GM12873 (cell line): ENCODE measurements around the gene IL1RAPL1.

Experiments used
- TF ChIP-seq, protein P1 (sequence below): IDR thresholded peaks from 2 replicates; pipeline ENCODE4 v1.5.1; 2012; ENCODE audit warnings: low read depth, mild to moderate bottlenecking, moderate library complexity, low read length, control low read depth; ENCODE audit not compliant: insufficient read depth; ENCODE audit errors: missing control alignments

IL1RAPL1 gene

GRCh38 chrX:29535212-29536162 is 948.2 kb downstream of the IL1RAPL1 start:
- TF ChIP-seq, protein P1, sequence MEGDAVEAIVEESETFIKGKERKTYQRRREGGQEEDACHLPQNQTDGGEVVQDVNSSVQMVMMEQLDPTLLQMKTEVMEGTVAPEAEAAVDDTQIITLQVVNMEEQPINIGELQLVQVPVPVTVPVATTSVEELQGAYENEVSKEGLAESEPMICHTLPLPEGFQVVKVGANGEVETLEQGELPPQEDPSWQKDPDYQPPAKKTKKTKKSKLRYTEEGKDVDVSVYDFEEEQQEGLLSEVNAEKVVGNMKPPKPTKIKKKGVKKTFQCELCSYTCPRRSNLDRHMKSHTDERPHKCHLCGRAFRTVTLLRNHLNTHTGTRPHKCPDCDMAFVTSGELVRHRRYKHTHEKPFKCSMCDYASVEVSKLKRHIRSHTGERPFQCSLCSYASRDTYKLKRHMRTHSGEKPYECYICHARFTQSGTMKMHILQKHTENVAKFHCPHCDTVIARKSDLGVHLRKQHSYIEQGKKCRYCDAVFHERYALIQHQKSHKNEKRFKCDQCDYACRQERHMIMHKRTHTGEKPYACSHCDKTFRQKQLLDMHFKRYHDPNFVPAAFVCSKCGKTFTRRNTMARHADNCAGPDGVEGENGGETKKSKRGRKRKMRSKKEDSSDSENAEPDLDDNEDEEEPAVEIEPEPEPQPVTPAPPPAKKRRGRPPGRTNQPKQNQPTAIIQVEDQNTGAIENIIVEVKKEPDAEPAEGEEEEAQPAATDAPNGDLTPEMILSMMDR: no peak

GRCh38 chrX:29541038-29541437 is 953.8 kb downstream of the IL1RAPL1 start:
- TF ChIP-seq, protein P1: no peak

DNA sequence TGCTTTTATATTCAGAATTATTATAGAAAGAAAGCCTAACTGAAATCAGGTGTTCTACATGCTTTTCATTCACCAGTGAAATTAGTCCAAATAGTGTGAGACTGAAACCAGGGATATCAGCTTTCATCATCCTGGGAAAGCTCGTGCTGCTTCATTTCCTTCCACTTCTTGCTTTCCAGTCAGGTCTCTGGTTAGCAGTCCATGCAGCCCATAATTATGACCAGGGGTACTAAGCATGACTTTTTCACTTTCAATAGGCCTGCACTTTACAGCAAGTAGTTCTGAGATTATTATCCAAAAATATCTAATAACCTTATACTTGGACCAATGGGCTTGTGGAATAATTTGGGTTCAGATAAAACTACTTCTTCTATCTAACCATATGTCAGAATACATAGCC is 954.9 kb downstream of the IL1RAPL1 start:
- TF ChIP-seq, protein P1: no peak

DNA sequence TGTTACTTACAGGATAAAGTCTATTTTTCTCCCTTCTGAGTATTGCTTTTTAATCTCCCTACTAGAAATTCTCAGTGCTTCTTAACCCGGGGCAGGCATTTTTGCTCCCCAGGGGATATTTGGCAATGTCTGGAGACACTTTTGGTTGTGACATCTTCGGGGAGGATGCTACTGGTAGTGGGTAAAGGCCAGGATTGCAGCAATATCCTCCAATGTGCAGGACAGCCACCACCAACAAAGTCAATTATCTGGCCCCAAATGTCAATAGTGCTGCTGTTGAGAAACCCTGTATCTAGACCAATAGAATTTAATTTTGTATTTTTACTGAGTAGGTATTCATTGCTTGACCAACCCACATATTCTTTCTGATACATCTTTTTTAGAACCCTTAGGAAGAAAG is 958.6 kb downstream of the IL1RAPL1 start:
- TF ChIP-seq, protein P1: no peak

DNA sequence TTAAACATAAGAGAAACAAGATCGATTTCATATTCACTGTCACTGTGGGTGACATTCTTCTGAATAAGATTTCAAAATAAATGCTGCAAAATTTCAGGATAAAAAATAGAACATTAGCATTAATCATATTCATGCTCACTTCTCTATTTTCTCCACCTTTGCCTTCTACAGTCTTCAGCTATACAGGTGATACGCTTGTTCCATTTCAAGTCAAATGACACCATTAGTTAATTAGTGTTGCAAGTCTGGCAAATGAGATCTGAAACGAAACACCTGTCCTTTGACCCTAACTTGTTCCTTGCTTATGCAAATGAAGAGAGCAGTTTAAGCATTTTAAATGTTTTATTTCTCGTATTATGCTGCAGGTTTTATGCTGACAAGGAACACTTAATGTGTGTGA is 960.6 kb downstream of the IL1RAPL1 start:
- TF ChIP-seq, protein P1: no peak

GRCh38 chrX:29553542-29553941 is 966.3 kb downstream of the IL1RAPL1 start:
- TF ChIP-seq, protein P1: no peak

- TF ChIP-seq, protein P1: no peak
These were observed 968.3 kb downstream of the IL1RAPL1 start for GRCh38 chrX:29555465-29556091.
